SJSA1 (cell line): Measurements from ENCODE around the gene DCAF7. TPM values are rescaled to one million over a fixed set of nuclear protein-coding genes. Genes with fewer than 3 reads are reported as not detected.

ENCODE experiments used
- DNase-seq, 2 experiments: peaks; one replicate each; pipeline ENCODE4 v3.0.0-alpha.2; 2015 to 2020; ENCODE audit warnings: low spot score in 2 of 2, low read depth in 1 of 2
- H3K27ac ChIP-seq: fragments of 250-450 bp; sonication (Bioruptor Pico); 2 replicates; pipeline ENCODE4 v1.5.1; 2020; ENCODE audit warnings: mild to moderate bottlenecking, moderate library complexity
- H3K27me3 ChIP-seq: fragments of 250-450 bp; sonication (Bioruptor Pico); replicated peaks from 2 replicates; pipeline ENCODE4 v1.5.1; 2020; ENCODE audit warnings: mild to moderate bottlenecking, moderate library complexity
- H3K36me3 ChIP-seq: fragments of 250-450 bp; sonication (Bioruptor Pico); 2 replicates; pipeline ENCODE4 v1.5.1; 2020; ENCODE audit warnings: mild to moderate bottlenecking
- H3K4me1 ChIP-seq: fragments of 250-450 bp; sonication (Bioruptor Pico); replicated peaks from 2 replicates; pipeline ENCODE4 v1.6.1; 2021; ENCODE audit warnings: mild to moderate bottlenecking
- H3K4me3 ChIP-seq: fragments of 250-450 bp; sonication (Bioruptor Pico); 2 replicates; pipeline ENCODE4 v1.5.1; 2020; ENCODE audit warnings: mild to moderate bottlenecking
- H3K9me3 ChIP-seq: fragments of 250-450 bp; sonication (Bioruptor Pico); replicated peaks from 2 replicates; pipeline ENCODE4 v1.5.1; 2020; ENCODE audit warnings: mild to moderate bottlenecking
- total RNA-seq: library from RNA; depleted of rRNA; stranded (reverse); fragments of >200 nt; shearing (Covaris generic); gene quantifications from 2 replicates; pipeline ENCODE4 v1.2.3, GENCODE V29; 2014

Gene DCAF7
- total RNA-seq, 1 experiment from 2014 or later = 68.5 TPM

GRCh38 chr17:63626551-63627180 is 76.4 kb downstream of the DCAF7 start:
- no peaks in the 10 kb centered on the region for H3K27me3 ChIP-seq
- no peak overlapping the region for H3K4me3 ChIP-seq
- H3K9me3 ChIP-seq = no peaks in the 10 kb centered on the region
- H3K4me1 ChIP-seq = peaks cover 22% of the 10 kb centered on the region
- no peak overlapping the region for H3K27ac ChIP-seq
- no peak for DNase-seq
- no peaks in the 10 kb centered on the region; the same call in 1 of the 2 replicates for H3K36me3 ChIP-seq

GRCh38 chr17:63629627-63630026 is 79.3 kb downstream of the DCAF7 start:
- H3K36me3 ChIP-seq = peaks cover 21% of the 10 kb centered on the region
- DNase-seq = no peak
- H3K27ac ChIP-seq = no peak overlapping the region
- H3K4me1 ChIP-seq = peaks cover 13% of the 10 kb centered on the region
- H3K4me3 ChIP-seq = no peak overlapping the region
- H3K27me3 ChIP-seq = no peaks in the 10 kb centered on the region
- no peaks in the 10 kb centered on the region for H3K9me3 ChIP-seq

GRCh38 chr17:63631062-63631461 is 80.8 kb downstream of the DCAF7 start:
- H3K4me3 ChIP-seq = no peak overlapping the region
- no peak for DNase-seq
- no peaks in the 10 kb centered on the region for H3K9me3 ChIP-seq
- peaks cover 13% of the 10 kb centered on the region for H3K4me1 ChIP-seq
- H3K36me3 ChIP-seq = peaks cover 35% of the 10 kb centered on the region
- H3K27ac ChIP-seq = no peak overlapping the region
- H3K27me3 ChIP-seq = no peaks in the 10 kb centered on the region

GRCh38 chr17:63631626-63632025 is 81.3 kb downstream of the DCAF7 start:
- H3K36me3 ChIP-seq = peaks cover 41% of the 10 kb centered on the region
- no peak overlapping the region for H3K27ac ChIP-seq
- H3K9me3 ChIP-seq = no peaks in the 10 kb centered on the region
- H3K27me3 ChIP-seq = no peaks in the 10 kb centered on the region
- DNase-seq = no peak
- H3K4me3 ChIP-seq = no peak overlapping the region
- peaks cover 11% of the 10 kb centered on the region for H3K4me1 ChIP-seq

GRCh38 chr17:63633742-63634141 is 83.5 kb downstream of the DCAF7 start:
- DNase-seq = no peak
- Histone ChIP-seq H3K36me3 (peaks cover 57% of the 10 kb centered on the region), H3K9me3 (no peaks in the 10 kb centered on the region), H3K4me3 (no peak overlapping the region), H3K27me3 (no peaks in the 10 kb centered on the region), H3K4me1 (peaks cover 7% of the 10 kb centered on the region; the same call in 1 of the 2 replicates), H3K27ac (no peak overlapping the region)

- DNase-seq = no peak
- Histone ChIP-seq H3K4me3 (no peak overlapping the region), H3K36me3 (peaks cover 57% of the 10 kb centered on the region), H3K9me3 (no peaks in the 10 kb centered on the region), H3K27ac (no peak overlapping the region), H3K4me1 (peaks cover 5% of the 10 kb centered on the region; the same call in 1 of the 2 replicates), H3K27me3 (no peaks in the 10 kb centered on the region)
Observed at GRCh38 chr17:63634163-63634562, 83.9 kb downstream of the DCAF7 start.

GRCh38 chr17:63634816-63635215 is 84.5 kb downstream of the DCAF7 start:
- H3K4me1 ChIP-seq = no peaks in the 10 kb centered on the region
- no peaks in the 10 kb centered on the region for H3K9me3 ChIP-seq

GRCh38 chr17:63635290-63635689 is 85.0 kb downstream of the DCAF7 start:
- no peaks in the 10 kb centered on the region for H3K9me3 ChIP-seq
- peaks cover 57% of the 10 kb centered on the region for H3K36me3 ChIP-seq
- DNase-seq = no peak
- no peaks in the 10 kb centered on the region for H3K4me1 ChIP-seq
- no peaks in the 10 kb centered on the region for H3K27me3 ChIP-seq
- no peak overlapping the region for H3K27ac ChIP-seq
- no peak overlapping the region for H3K4me3 ChIP-seq

More at GRCh38 chr17:63634816-63635215, 84.5 kb downstream of the DCAF7 start:
- DNase-seq = no peak
- peaks cover 57% of the 10 kb centered on the region for H3K36me3 ChIP-seq
- H3K4me3 ChIP-seq = no peak overlapping the region
- H3K27ac ChIP-seq = no peak overlapping the region
- no peaks in the 10 kb centered on the region for H3K27me3 ChIP-seq

GRCh38 chr17:63635787-63636186 is 85.5 kb downstream of the DCAF7 start:
- no peak for DNase-seq
- Histone ChIP-seq H3K27me3 (no peaks in the 10 kb centered on the region), H3K4me3 (no peak overlapping the region), H3K36me3 (peaks cover 57% of the 10 kb centered on the region), H3K27ac (no peak overlapping the region), H3K9me3 (no peaks in the 10 kb centered on the region), H3K4me1 (no peaks in the 10 kb centered on the region)

- peaks cover 45% of the 10 kb centered on the region for H3K36me3 ChIP-seq
- H3K27me3 ChIP-seq = no peaks in the 10 kb centered on the region
Observed at GRCh38 chr17:63639125-63639524, 88.8 kb downstream of the DCAF7 start.

GRCh38 chr17:63640038-63640437 is 89.8 kb downstream of the DCAF7 start:
- no peaks in the 10 kb centered on the region for H3K27me3 ChIP-seq
- H3K4me3 ChIP-seq = no peak overlapping the region
- H3K27ac ChIP-seq = no peak overlapping the region
- H3K4me1 ChIP-seq = no peaks in the 10 kb centered on the region
- H3K36me3 ChIP-seq = peaks cover 40% of the 10 kb centered on the region
- H3K9me3 ChIP-seq = no peaks in the 10 kb centered on the region
- DNase-seq = no peak

More at GRCh38 chr17:63639125-63639524, 88.8 kb downstream of the DCAF7 start:
- H3K4me3 ChIP-seq = no peak overlapping the region
- no peak overlapping the region for H3K27ac ChIP-seq
- no peak for DNase-seq
- no peaks in the 10 kb centered on the region for H3K9me3 ChIP-seq
- H3K4me1 ChIP-seq = no peaks in the 10 kb centered on the region

- no peak for DNase-seq
- peaks cover 4% of the 10 kb centered on the region for H3K4me1 ChIP-seq
Observed at GRCh38 chr17:63641692-63642448, 91.6 kb downstream of the DCAF7 start.

More at GRCh38 chr17:63641692-63642448, 91.6 kb downstream of the DCAF7 start:
- Histone ChIP-seq H3K4me3 (no peak overlapping the region), H3K9me3 (no peaks in the 10 kb centered on the region), H3K36me3 (peaks cover 30% of the 10 kb centered on the region), H3K27ac (no peak overlapping the region), H3K27me3 (no peaks in the 10 kb centered on the region)
